Caki2 (cell line): ENCODE data around the gene KRT17. TPM values are rescaled to one million over a fixed set of nuclear protein-coding genes. Genes with fewer than 3 reads are reported as not detected.
"Not testable (repeated sequence)": the region's sequence is repeated elsewhere in the genome, so short reads cannot be mapped to it uniquely, and the experiment has no call there.

ENCODE experiments used
- DNase-seq: peaks from one replicate; pipeline ENCODE4 v3.0.0-alpha.2; 2015; ENCODE audit warnings: low read depth
- in situ Hi-C: cut with HindIII; loops from 2 replicates; pipeline ENCODE4 v1.10.0; 2016; ENCODE audit warnings: low sequenced_read_pairs, low pct_unique_long_range_greater_than_20kb, mixed read lengths
- total RNA-seq: library from RNA; depleted of rRNA; stranded (reverse); fragments of >200 nt; shearing (Covaris generic); gene quantifications from 2 replicates; pipeline ENCODE4 v1.2.3, GENCODE V29; 2014; ENCODE audit warnings: low replicate concordance

The KRT17 gene
- total RNA-seq, 1 experiment from 2014 or later: not detected

DNA sequence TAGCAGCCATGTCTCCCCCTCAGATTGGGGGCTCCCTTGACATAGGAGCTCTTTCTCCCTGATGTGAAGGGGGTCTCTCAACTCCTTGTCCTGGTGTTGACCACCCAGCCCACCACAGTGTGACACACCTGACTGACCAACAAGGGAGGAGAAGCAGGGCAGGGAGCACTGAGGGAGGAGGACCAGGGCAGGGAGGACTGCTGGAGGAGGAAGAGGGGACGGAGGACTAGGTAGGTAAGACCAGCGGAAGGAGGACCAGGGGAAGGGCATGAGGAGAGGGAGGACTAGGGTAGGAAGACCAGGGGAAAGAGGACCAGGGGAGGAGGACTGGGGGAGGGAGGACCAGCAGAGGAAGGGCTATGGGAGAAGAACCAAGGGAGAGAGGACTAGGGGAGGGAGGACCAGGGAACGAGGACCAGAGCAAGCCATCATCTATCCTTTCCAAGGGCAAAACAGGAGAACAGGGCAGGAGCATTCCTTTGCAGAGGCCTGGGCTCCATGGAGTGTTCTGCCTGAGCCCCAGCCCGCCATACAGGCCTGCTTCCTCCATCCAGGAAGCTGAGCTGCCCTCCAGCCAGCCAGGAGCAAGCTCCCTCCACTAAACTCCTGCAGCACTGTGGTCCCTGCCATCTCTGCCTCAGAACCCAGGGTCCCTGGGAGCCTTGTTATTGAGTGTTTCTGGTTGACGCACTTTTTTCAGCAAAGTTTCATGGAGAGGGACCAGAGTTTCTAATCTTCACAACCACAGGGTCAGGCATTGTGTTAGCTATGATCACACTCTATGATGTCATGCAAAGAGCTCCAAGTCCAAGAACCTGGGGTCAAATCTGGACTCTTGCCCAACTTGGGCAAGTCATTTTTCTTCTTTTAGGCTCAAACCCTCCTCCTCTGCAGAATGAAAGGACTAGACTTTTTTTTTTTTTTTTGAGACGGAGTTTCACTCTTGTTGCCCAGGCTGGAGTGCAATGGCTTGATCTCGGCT is 15.4 kb upstream of the KRT17 start:
- DNase-seq: no peak
- in situ Hi-C loops: no loop called here

DNA sequence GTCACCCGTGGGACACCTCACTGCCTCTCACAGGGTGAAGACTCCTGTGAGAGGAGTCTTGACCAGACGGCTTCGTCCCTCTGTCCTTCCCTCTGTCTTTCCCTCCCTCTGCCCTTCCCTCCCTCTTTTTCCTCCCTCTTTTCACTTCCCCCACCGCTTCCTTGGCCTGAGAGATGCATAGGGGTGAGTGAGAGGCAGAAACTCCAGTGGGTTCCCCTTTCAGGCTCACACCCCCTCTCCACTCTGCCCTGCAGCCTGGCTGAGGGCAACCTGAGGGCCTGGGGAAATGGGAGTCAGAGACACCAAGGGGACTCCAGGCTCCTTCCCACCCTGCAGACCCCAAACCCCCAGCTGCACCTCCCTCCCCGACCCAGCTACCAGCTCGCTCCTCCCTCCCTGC is 14.6 kb upstream of the KRT17 start:
- no peak for DNase-seq
- in situ Hi-C loops: no loop called here

DNA sequence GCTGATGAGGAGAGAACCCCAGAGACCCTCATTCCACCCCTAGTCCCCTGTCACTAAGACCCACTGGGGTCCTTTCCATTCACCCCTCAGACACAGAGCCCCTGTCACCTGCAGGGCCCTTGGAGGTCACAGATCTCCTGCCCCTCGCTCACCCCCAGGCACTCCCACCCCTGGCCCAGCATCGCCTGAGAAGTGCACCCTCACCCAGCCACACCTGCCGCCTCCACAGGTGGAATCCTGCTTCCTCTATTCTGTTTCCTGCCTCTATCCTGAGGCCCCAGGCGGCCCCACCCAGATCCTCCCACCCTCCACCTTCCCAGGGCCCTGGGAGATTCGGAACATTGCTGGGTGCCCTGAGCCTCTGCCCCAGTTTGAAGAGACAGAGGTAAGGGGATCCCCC is 13.8 kb upstream of the KRT17 start:
- DNase-seq: no peak
- in situ Hi-C loops: no loop called here

DNA sequence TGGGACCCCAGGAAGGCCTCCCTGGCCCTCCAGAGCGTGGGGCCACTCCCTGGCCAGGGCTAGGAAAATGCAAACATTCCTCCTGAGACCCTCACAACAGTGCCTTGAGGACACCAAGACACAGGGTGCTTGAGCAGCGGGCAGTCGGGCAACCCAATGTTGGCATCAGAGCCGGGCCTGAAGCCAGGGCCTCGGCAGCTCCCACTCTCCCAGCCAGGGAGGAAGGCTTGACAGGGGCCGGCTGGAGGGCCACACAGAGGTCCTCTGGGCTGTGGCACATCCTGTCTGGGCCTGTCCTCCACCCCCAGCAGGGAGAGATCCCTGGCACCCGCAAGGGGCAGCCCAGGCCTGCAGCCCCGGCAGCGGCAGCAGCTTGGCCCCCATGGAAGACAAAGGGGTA is 12.3 kb upstream of the KRT17 start:
- in situ Hi-C loops: no loop called here
- no peak for DNase-seq

DNA sequence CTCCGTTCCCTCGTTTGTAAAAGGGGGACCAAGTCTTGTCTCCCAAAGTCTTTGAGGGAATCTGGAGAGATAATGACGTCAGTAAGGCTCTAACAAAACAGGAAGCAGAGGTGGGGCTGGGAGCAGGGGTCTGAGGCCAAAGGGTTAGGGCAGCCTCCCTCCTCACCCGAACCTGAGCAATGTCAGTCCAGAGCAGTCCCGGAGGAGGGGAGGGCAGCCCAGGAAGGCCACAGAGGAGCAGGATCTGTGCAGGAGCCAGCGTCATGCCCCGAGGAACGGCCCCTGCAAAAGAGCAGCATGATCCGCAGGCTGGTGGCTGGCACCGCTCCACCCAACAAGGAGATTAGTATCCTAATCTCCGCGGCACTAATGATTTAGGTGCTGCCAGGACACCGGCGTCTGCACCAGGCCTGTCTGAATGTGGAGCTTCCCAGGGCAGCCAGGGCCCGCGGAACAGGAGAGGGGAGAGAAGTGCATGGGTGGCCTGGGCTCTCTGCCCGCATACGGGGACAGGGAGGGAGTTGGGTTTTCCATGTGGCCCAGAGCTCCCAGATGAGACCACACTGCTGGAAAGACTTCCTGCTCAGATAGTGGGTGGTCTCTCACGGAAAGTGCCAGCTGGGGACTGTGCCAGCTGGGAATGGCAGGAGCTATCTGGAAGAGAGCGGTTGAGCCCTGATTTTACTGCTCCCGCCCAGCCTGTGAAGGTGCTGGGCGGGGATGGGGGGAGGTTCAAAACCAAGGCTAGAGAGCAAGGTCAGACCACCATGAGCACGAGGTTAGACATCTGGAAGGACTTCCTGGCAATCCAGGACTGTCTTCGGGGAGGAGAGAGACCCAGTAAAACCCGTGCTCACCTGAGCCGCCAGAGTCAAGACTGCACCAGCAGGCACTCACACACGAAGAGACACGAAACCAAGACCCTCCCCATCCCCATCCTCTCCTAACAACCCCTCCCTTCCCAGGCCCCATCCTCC is 11.0 kb upstream of the KRT17 start:
- no peak for DNase-seq
- in situ Hi-C loops: no loop called here

DNA sequence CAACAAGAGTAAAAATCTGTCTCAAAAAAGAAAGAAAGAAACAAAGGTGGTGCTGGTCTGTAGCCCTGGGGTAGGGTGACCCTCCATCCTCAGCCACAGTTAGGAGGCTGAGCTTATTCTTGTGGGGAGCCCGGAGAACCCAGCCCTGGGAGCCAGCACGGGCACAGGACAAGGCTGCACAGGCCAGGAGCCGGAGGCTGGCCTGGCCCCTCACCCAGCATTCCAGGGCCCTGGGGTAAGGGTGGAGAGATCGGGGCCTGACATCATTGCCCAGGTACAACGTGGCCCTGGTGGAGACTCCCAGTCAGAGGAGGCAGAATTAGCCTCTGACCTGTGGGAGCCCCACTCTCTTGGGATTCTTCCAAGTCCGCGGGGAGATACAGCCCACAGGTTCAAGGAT is 10.3 kb upstream of the KRT17 start:
- in situ Hi-C loops: no loop called here
- DNase-seq: no peak

DNA sequence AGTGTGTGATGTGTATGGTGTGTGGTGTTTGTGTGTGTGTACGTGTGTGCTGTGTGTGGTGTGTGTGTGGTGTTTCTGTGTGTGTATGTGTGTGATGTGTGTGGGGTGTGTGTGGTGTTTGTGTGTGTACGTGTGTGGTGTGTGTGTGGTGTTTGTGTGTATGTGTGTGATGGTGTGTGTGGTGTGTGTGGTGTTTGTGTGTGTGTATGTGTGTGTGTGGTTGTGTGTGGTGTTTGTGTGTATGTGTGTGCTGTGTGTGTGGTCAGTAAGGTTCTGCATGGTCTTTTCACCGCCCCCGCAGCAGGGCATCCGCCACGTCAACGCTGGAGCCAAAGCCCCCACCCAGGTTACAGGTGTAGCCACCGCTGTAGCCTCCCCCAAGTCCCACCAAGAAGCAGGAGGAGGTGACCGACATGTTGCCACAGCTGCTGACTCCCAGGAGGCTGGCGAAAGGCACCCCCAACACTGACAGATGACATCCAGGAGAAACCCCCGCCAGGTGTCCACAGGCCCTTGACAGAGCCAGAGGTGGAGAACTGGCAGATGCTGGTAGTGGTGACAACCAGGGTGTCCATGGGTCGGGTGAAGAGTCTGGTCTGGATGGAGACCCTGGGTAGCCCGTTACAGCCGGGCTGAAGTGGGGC is 9.3 kb upstream of the KRT17 start:
- in situ Hi-C loops: no loop called here
- DNase-seq: peak; percentile 19

DNA sequence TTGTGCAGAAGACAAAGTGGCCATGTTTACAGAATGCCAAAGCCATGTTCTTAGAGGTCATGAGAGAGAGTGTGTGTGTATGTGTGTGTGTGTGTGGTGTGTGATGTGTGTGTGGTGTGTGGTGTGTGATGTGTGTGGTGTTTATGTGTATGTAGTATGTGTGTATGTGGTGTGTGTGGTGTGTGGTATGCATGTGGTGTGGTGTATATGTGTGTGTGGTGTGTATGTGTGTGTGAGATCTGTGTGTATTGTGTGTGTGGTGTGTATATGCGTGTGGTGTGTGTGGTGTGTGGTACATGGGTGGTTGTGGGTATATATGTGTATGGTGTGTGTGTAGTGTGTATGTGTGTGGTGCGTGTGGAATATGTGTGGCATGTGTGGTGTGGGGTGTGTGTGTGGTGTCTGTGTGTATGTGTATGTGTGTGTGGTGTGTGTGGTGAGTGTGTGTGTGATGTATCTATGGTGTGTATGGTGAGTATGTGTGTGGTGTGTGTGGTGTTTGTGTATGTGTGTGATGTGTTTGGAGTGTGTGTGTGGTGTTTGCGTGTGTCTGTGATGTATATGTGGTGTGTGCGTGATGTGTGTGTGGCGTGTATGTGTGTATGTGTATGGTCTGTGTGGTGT is 8.2 kb upstream of the KRT17 start:
- in situ Hi-C loops: no loop called here
- no peak for DNase-seq

DNA sequence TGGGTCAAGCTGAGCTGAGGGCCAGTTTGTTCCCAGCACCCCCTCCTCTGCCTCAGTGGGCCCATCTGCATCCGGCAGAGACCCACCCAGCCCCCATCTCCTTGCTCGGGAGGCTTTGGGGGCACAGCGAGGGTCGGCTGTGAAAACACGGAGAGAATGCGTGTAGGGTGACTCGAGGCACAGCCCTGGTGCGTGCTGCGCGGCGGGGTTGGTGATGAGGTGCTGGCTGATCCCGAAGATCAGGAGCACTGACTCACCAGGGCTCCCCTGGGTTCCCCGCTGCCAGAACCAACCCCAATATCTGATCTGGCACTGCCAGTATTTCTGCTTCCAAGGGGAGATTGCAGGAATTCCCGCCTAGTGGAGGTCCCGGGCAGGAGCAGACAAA is 7.5 kb upstream of the KRT17 start:
- in situ Hi-C loops: no loop called here
- no peak for DNase-seq

DNA sequence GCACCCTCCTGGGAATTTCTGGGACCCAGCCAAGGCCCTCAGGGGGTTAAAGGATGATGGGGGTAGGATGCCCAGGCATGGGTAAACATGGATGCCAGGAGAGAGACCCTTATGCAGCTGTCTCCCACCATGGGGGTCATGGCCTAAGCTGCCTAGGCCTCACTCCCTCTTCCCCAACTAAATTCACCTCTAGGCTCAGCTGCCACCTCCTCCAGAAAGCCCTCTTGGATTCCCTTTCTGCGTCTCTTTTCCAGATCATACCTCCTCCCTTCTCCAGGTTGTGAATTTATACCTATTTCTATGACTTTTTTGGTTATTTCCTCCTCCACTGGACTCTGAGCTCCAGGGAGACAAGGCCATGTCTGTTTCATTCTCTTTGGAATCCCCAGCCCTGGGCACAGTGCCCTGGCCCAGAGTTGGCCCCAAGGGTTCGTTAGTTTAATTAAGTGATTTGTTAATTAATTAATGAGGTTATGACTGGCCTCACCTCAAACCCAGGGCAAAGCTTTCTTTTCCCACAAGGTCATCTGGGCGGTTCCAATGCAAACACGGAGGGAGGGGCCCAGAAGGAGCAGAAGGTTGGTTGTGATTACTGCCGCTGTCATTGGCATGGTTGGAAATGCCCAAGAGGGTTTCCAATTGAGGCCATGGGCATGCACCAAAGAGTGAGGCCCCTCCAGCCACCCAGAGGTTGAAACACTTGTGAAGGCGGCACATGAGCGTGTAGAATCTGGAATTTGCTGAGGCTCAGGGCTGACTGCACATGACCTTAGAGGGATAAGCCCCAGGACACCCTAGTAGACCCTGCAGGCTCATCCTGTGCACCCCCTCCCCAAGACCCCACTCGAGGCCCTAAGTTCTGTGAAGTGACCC is 6.9 kb upstream of the KRT17 start:
- no peak for DNase-seq
- in situ Hi-C loops: no loop called here

DNA sequence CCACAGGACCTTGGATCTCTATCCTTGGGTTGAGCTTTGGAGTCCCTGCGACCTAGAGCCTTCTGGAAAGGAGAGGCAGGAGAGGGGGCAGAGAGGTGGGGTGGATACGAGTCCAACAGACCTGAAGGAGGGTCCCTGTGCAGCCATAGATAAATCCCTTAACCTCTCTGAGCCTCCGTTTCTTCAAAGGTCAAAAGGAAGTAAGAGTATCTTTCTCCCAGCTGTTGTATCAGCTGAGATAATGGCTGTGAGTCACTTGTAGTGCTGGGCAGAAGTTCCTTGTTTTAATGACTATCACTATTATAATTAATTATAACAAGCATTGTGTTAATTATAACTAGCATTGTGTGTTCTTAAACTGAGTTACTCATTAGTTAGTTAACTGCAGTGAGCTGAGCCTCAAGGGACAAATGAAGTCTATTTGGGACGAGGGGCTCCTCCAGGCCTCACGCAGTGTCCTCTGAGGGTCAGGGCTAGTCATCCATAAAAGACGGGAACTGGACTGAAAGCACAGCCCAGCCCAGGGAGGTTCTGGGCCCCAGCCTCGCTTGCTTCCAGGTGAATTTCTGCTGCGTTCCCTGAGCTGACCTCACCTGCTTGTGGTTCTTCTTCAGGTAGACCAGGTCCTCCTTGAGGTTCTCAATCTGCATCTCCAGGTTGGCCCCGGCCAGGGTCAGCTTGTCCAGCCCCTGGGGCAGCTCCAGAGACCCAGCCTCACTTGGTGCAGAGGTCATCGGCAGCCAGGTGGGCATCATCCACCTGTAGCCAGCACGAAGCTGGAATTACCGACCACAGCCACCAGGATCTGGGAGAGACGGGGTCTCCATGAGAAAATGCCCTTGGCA is 5.7 kb upstream of the KRT17 start:
- DNase-seq: no peak
- in situ Hi-C loops: no loop called here

DNA sequence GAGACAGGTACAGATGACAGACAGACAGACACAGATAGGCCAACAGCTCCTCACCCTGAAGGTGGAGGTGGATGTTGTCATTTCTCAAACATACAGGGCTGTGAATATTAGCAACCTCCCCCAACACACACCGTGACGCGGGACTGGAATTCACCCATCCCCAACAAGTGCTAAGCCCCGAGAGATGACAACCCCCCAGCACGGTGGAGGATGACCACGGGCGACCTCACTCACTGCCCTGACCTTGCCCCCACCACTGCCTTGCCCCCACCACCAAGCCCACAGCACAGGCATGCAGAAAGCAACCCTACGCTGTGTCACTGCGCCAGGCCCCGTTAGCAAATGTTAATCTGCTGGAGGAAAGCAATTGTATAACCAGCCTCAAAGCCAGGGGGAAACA is 4.9 kb upstream of the KRT17 start:
- DNase-seq: no peak
- in situ Hi-C loops: no loop called here

DNA sequence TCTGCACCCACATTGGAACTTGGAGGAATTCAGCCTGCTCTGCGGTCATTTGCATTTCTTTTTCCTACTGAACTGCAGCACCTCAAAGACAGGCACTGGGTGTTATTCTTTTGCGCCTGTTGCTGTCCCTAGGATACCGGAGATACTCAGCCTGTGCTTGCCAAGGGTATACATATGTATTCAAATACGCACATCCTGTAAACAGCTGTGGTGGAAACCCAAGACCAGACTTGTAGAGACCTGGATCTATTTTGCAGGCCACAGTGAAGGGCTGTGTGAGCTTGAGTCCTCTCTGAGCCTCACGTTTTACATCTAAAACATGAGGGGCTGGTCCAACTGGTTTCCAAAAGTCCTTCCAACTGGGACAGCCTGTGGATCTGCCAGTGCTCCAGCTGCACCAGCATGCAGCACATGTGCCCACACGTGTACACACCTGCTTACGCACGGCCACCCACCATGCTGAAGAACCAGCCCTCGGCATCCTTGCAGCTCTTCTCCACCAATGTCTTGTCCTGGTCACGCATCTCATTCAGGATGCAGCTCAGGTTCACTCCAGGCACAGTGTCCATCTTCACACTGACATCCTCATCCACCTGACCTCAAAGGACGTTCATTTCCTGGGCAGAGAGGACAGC is 4.4 kb upstream of the KRT17 start:
- in situ Hi-C loops: not testable (repeated sequence)

DNA sequence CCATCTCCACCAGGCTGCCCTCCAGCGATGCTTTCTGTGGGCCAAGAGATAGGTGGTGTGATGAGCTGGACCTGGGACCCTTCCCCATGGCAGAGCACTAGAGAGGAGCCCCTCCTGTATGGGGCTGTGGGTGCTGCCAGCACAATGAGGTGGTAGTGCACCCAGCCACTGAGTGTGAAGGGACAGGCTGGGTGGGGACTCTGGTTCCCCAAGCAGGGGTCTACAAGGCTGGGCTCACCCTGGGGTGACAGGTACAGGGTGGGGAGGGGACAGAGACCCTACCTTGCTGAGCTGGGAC is 3.6 kb upstream of the KRT17 start:
- in situ Hi-C loops, DNase-seq: not testable (repeated sequence)

More for the DNA sequence above, 4.4 kb upstream of the KRT17 start:
- DNase-seq: not testable (repeated sequence)

DNA sequence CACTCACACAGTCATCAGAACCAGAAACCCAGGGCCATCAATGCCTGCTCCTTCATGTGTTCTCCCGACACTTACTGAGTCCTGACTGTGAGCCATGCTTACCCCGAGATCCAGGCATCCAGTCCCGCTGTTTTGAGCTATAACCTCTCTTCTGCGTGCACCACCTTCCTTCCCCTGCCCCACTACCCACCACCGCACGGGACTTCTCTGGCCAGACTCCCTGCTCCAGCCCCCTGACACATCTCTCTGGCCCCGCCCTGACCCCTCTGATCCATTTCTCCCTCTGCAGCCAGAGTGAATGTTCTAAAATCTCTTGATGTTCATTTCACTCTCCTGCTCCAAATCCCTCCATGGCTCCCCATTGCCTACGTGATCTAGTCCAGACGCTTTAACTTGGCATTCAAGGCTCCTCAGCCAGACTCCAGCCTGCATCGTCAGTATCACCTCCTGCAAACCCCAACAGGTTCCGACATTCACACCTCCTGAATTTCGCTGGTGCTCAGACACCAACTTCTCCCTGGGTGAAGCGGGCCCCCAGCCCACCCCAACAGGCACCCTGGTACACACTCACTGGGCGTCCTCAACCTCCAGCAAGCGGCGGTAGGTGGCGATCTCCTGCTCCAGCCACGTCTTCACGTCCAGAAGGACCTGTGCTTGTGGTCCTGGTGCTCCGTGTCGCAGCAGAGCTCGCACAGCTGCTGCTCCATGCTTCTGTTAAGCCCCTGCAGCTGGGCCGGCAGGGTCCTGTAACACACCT is 3.1 kb upstream of the KRT17 start:
- in situ Hi-C loops: no loop called here

DNA sequence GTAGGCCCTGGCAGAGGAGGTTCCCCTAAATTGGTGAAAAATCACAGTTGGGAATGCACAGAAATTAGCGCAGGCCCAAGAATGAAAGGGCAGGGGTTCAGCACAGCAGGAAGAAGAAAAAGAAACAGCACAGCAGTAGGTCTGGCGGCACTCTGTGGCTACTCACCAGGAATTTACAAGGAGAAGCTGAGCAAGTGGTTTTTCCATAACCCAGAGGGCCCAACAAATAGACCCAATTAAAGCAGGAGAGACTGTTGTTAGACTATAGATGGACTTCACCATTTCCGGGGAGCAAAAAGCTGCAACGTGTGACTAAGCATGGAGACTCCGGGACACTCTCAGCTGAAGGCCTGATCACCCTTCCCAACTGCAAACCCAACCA is 2.5 kb upstream of the KRT17 start:
- DNase-seq: not testable (repeated sequence)

More for the DNA sequence above, 3.1 kb upstream of the KRT17 start:
- DNase-seq: no peak

More for the DNA sequence above, 2.5 kb upstream of the KRT17 start:
- in situ Hi-C loops: not testable (repeated sequence)
